ENCODE data around the gene NBPF1.

DNA sequence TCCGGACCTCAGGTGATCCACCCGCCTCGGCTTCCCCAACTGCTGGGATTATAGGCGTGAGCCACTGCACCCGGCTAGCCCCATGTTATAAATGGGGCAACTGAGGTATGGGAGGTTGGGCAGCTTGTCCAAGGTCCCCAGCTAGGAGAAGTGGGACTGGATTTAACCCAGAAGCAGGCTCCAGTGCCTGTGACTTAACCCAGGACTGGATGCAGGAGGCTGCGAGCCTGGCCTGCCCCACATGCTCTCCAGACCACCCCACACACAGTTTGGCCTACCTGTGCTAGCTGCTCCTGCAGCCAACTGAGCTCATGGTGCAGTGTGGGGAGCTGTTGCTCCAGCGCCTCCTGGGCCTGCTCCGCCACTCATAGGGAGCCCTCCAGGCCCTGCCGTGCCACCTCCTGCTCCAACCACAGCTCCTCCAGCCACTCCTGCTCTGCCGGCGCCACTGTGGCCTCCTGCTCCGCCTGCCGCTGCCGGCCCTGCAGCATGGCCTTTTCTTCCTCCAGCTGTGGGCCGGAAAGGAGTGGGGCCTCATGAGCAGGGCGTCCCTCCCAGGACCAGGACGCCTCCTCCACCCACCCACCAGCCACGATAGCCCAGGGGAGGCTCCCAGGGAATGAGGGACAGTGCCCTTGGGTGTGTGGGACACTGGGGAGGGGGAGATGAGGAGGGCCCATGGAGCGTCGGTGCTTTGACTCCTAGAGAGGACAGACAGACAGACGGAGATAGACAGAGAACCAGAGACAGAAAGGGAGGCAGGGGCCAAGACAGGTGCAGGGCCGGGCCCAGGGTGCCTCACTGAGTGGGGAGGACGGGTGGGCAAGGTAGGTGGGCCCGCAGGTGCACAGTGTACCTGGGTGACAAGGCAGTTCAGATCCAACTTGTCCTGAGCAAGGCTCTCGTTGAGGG is 12.4 kb upstream of the NBPF1 start:
- TF ChIP-seq, protein P1, sequence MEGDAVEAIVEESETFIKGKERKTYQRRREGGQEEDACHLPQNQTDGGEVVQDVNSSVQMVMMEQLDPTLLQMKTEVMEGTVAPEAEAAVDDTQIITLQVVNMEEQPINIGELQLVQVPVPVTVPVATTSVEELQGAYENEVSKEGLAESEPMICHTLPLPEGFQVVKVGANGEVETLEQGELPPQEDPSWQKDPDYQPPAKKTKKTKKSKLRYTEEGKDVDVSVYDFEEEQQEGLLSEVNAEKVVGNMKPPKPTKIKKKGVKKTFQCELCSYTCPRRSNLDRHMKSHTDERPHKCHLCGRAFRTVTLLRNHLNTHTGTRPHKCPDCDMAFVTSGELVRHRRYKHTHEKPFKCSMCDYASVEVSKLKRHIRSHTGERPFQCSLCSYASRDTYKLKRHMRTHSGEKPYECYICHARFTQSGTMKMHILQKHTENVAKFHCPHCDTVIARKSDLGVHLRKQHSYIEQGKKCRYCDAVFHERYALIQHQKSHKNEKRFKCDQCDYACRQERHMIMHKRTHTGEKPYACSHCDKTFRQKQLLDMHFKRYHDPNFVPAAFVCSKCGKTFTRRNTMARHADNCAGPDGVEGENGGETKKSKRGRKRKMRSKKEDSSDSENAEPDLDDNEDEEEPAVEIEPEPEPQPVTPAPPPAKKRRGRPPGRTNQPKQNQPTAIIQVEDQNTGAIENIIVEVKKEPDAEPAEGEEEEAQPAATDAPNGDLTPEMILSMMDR (IDR thresholded peaks at IDR 0.05) = no peak
- no peak for TF ChIP-seq POLR2A (IDR thresholded peaks at IDR 0.05)
- no peak for TF ChIP-seq POLR2AphosphoS5 (IDR thresholded peaks at IDR 0.05)
